Measurements from ENCODE around the gene KBTBD12.

KBTBD12 gene

GRCh38 chr3:127953091-127954035, 38.3 kb downstream of the KBTBD12 start:
- DNase-seq (ENCODE audit: low read depth in 2 of 2) = no peak

- DNase-seq (ENCODE audit: low read depth in 2 of 2) = no peak
These were observed 39.6 kb downstream of the KBTBD12 start for GRCh38 chr3:127954640-127955039.

GRCh38 chr3:127955728-127956127, 40.7 kb downstream of the KBTBD12 start:
- DNase-seq (ENCODE audit: low read depth in 2 of 2) = no peak

- no peak for DNase-seq (ENCODE audit: low read depth in 2 of 2)
These were observed 44.0 kb downstream of the KBTBD12 start for GRCh38 chr3:127959041-127959440.

GRCh38 chr3:127959873-127960272, 44.8 kb downstream of the KBTBD12 start:
- no peak for DNase-seq (ENCODE audit: low read depth in 2 of 2)

- DNase-seq (ENCODE audit: low read depth in 2 of 2) = no peak
These were observed 45.5 kb downstream of the KBTBD12 start for GRCh38 chr3:127960421-127960965.

- DNase-seq (ENCODE audit: low read depth in 2 of 2) = no peak
These were observed 46.1 kb downstream of the KBTBD12 start for GRCh38 chr3:127961124-127961523.

- no peak for DNase-seq (ENCODE audit: low read depth in 2 of 2)
These were observed 46.9 kb downstream of the KBTBD12 start for GRCh38 chr3:127961963-127962362.

- no peak for DNase-seq (ENCODE audit: low read depth in 2 of 2)
These were observed 47.9 kb downstream of the KBTBD12 start for GRCh38 chr3:127962937-127963336.

- DNase-seq (ENCODE audit: low read depth in 2 of 2) = no peak
These were observed 49.0 kb downstream of the KBTBD12 start for GRCh38 chr3:127964053-127964452.

GRCh38 chr3:127964816-127965215, 49.8 kb downstream of the KBTBD12 start:
- DNase-seq (ENCODE audit: low read depth in 2 of 2) = no peak

- no peak for DNase-seq (ENCODE audit: low read depth in 2 of 2)
These were observed 52.3 kb downstream of the KBTBD12 start for GRCh38 chr3:127967316-127967715.

GRCh38 chr3:127970966-127971592, 56.0 kb downstream of the KBTBD12 start:
- DNase-seq (ENCODE audit: low read depth in 2 of 2) = no peak

GRCh38 chr3:127974226-127974625, 59.2 kb downstream of the KBTBD12 start:
- DNase-seq (ENCODE audit: low read depth in 2 of 2) = no peak

GRCh38 chr3:127975153-127976029, 60.4 kb downstream of the KBTBD12 start:
- no peak for DNase-seq (ENCODE audit: low read depth in 2 of 2)

GRCh38 chr3:127978636-127979035, 63.6 kb downstream of the KBTBD12 start:
- DNase-seq (ENCODE audit: low read depth in 2 of 2) = no peak

- DNase-seq (ENCODE audit: low read depth in 2 of 2) = no peak
These were observed 64.4 kb downstream of the KBTBD12 start for GRCh38 chr3:127979473-127979872.

GRCh38 chr3:127981097-127981496, 66.1 kb downstream of the KBTBD12 start:
- no peak for DNase-seq (ENCODE audit: low read depth in 2 of 2)

- no peak for DNase-seq (ENCODE audit: low read depth in 2 of 2)
These were observed 67.1 kb downstream of the KBTBD12 start for GRCh38 chr3:127982155-127982554.

GRCh38 chr3:127984241-127984975, 69.4 kb downstream of the KBTBD12 start:
- DNase-seq (ENCODE audit: low read depth in 2 of 2) = no peak

GRCh38 chr3:127985216-127985615, 70.2 kb downstream of the KBTBD12 start:
- no peak for DNase-seq (ENCODE audit: low read depth in 2 of 2)

Measured in activated CD8-positive, alpha-beta memory T cell treated with anti-CD3 and anti-CD28 coated beads for 4 hours (primary cell).